Thymus (tissue), 11 donors: ENCODE results near the gene EVC. TPM values are rescaled to one million over a fixed set of nuclear protein-coding genes. Genes with fewer than 3 reads are reported as not detected.

Source experiments
- DNase-seq, 9 donors: peaks; one replicate each; pipeline ENCODE4 v3.0.0-alpha.2; 2013; ENCODE audit warnings: low spot score in 9 of 9, low read depth in 6 of 9, missing footprints in 1 of 9
- H3K27ac ChIP-seq, 2 donors: one replicate each; pipeline ENCODE4 v1.5.1; 2013; ENCODE audit warnings: control low read depth in 1 of 2, low read depth in 1 of 2, low read length in 1 of 2, mild to moderate bottlenecking in 1 of 2, moderate library complexity in 1 of 2
- H3K27me3 ChIP-seq, 2 donors: one replicate each; pipeline ENCODE4 v1.5.1; 2013; ENCODE audit warnings: low read length in 1 of 2; ENCODE audit not compliant: control insufficient read depth in 2 of 2, insufficient read depth in 1 of 2
- H3K36me3 ChIP-seq, 2 donors: one replicate each; pipeline ENCODE4 v1.5.1; 2013; ENCODE audit warnings: low read length in 1 of 2, mild to moderate bottlenecking in 1 of 2, moderate library complexity in 1 of 2; ENCODE audit not compliant: control insufficient read depth in 2 of 2, insufficient read depth in 2 of 2
- H3K4me1 ChIP-seq, 2 donors: one replicate each; pipeline ENCODE4 v1.5.1; 2013; ENCODE audit warnings: low read length in 2 of 2; ENCODE audit not compliant: control insufficient read depth in 2 of 2, insufficient read depth in 2 of 2
- H3K4me3 ChIP-seq, 2 donors: one replicate each; pipeline ENCODE4 v1.5.1; 2013; ENCODE audit warnings: low read length in 2 of 2, control low read depth in 1 of 2, mild to moderate bottlenecking in 1 of 2
- H3K9me3 ChIP-seq, 2 donors: one replicate each; pipeline ENCODE4 v1.5.1; 2013; ENCODE audit warnings: low read length in 1 of 2, mild to moderate bottlenecking in 1 of 2; ENCODE audit not compliant: control insufficient read depth in 2 of 2, insufficient read depth in 1 of 2
- WGBS: extraction: QIAGEN DNeasy Blood & Tissue Kit; methylation state at CpG from one replicate; pipeline ENCODE4 v1.1.7; 2013; 5-methylcytosine and 5-hydroxymethylcytosine counted together
- polyA plus RNA-seq: library from polyadenylated mRNA; stranded (reverse); fragments of 200-250 nt; gene quantifications from one replicate; pipeline ENCODE4 v1.2.3, GENCODE V29; 2013
- total RNA-seq: library from RNA; stranded (reverse); fragments of 120-200 nt; gene quantifications from one replicate; pipeline ENCODE4 v1.2.4, GENCODE V29; 2013
- donor health status: healthy.

EVC gene
- total and polyA plus RNA-seq, 2 donors: 1.6 to 3.1 TPM

GRCh38 chr4:5711479-5712184 lies 631 bp downstream of the EVC start:
- Histone ChIP-seq H3K9me3 (no peaks in the 10 kb centered on the region), H3K4me3 (peak overlapping the region in 1 of 2 donors; percentile 14), H3K27me3 (peaks cover 55 to 62% of the 10 kb centered on the region in 2 donors), H3K36me3 (no peaks in the 10 kb centered on the region), H3K27ac (no peak overlapping the region), H3K4me1 (no peaks in the 10 kb centered on the region)
- no peak for DNase-seq
- 24% methylated on average over 52 of the region's 52 CpGs for WGBS

GRCh38 chr4:5712517-5712916 lies 1.5 kb downstream of the EVC start:
- DNase-seq: no peak
- 94% methylated on average over 7 of the region's 7 CpGs for WGBS
- Histone ChIP-seq H3K27me3 (peaks cover 48 to 53% of the 10 kb centered on the region in 2 donors), H3K9me3 (no peaks in the 10 kb centered on the region), H3K4me3 (no peak overlapping the region), H3K27ac (no peak overlapping the region), H3K4me1 (no peaks in the 10 kb centered on the region), H3K36me3 (no peaks in the 10 kb centered on the region)

- H3K27ac ChIP-seq: no peak overlapping the region
- H3K27me3 ChIP-seq: peaks cover 44 to 49% of the 10 kb centered on the region in 2 donors
- no peak for DNase-seq
- 96% methylated on average over 3 of the region's 3 CpGs for WGBS
- H3K9me3 ChIP-seq: no peaks in the 10 kb centered on the region
- H3K4me1 ChIP-seq: no peaks in the 10 kb centered on the region
- no peaks in the 10 kb centered on the region for H3K36me3 ChIP-seq
- no peak overlapping the region for H3K4me3 ChIP-seq
Observed at GRCh38 chr4:5712931-5713330, 1.9 kb downstream of the EVC start.

GRCh38 chr4:5713861-5714260 lies 2.9 kb downstream of the EVC start:
- WGBS: 91% methylated on average over 6 of the region's 6 CpGs
- no peak for DNase-seq
- no peaks in the 10 kb centered on the region for H3K36me3 ChIP-seq
- no peak overlapping the region for H3K27ac ChIP-seq
- H3K4me1 ChIP-seq: no peaks in the 10 kb centered on the region
- no peaks in the 10 kb centered on the region for H3K9me3 ChIP-seq
- no peak overlapping the region for H3K4me3 ChIP-seq
- peaks cover 35 to 40% of the 10 kb centered on the region in 2 donors for H3K27me3 ChIP-seq

GRCh38 chr4:5715357-5715756 lies 4.4 kb downstream of the EVC start:
- Histone ChIP-seq H3K27me3 (peaks cover 20 to 25% of the 10 kb centered on the region in 2 donors), H3K9me3 (no peaks in the 10 kb centered on the region), H3K4me3 (no peak overlapping the region), H3K27ac (no peak overlapping the region), H3K4me1 (no peaks in the 10 kb centered on the region), H3K36me3 (no peaks in the 10 kb centered on the region)
- DNase-seq: no peak
- WGBS: 72% methylated on average over 2 of the region's 2 CpGs

- no peak overlapping the region for H3K27ac ChIP-seq
Observed at GRCh38 chr4:5716391-5716790, 5.4 kb downstream of the EVC start.

GRCh38 chr4:5717449-5718158 lies 6.6 kb downstream of the EVC start:
- H3K36me3 ChIP-seq: no peaks in the 10 kb centered on the region
- H3K27me3 ChIP-seq: peaks cover 0 to 5% of the 10 kb centered on the region in 2 donors
- WGBS: 93% methylated on average over 4 of the region's 4 CpGs
- H3K27ac ChIP-seq: no peak overlapping the region
- H3K4me1 ChIP-seq: no peaks in the 10 kb centered on the region
- H3K4me3 ChIP-seq: no peak overlapping the region
- no peak for DNase-seq
- H3K9me3 ChIP-seq: no peaks in the 10 kb centered on the region

More at GRCh38 chr4:5716391-5716790, 5.4 kb downstream of the EVC start:
- 77% methylated on average over 2 of the region's 2 CpGs for WGBS
- Histone ChIP-seq H3K4me3 (no peak overlapping the region), H3K9me3 (no peaks in the 10 kb centered on the region), H3K36me3 (no peaks in the 10 kb centered on the region), H3K4me1 (no peaks in the 10 kb centered on the region), H3K27me3 (peaks cover 10 to 17% of the 10 kb centered on the region in 2 donors)
- no peak for DNase-seq

- H3K36me3 ChIP-seq: no peaks in the 10 kb centered on the region
- H3K27me3 ChIP-seq: no peaks in the 10 kb centered on the region
- H3K4me1 ChIP-seq: no peaks in the 10 kb centered on the region
- 90% methylated on average over 4 of the region's 4 CpGs for WGBS
- H3K4me3 ChIP-seq: no peak overlapping the region
- H3K27ac ChIP-seq: no peak overlapping the region
- no peaks in the 10 kb centered on the region for H3K9me3 ChIP-seq
- no peak for DNase-seq
Observed at GRCh38 chr4:5718411-5718810, 7.4 kb downstream of the EVC start.

GRCh38 chr4:5719350-5720055 lies 8.5 kb downstream of the EVC start:
- no peak overlapping the region for H3K27ac ChIP-seq
- no peaks in the 10 kb centered on the region for H3K9me3 ChIP-seq
- no peak overlapping the region for H3K4me3 ChIP-seq
- no peaks in the 10 kb centered on the region for H3K4me1 ChIP-seq
- H3K27me3 ChIP-seq: no peaks in the 10 kb centered on the region
- no peaks in the 10 kb centered on the region for H3K36me3 ChIP-seq
- no peak for DNase-seq
- WGBS: 92% methylated on average over 7 of the region's 7 CpGs
